ENCODE data around the gene RLN3.

GRCh38 chr19:14063105-14063504 lies 35.2 kb downstream of the RLN3 start:
- TF ChIP-seq PKNOX1 (IDR thresholded peaks at IDR 0.05) (no peak), HDGF (IDR thresholded peaks at IDR 0.05; ENCODE audit: borderline replicate concordance) (no peak), SP1 (IDR thresholded peaks at IDR 0.05) (no peak), NFRKB (IDR thresholded peaks at IDR 0.05) (no peak), ZNF384 (IDR thresholded peaks at IDR 0.05) (no peak), TARDBP (IDR thresholded peaks at IDR 0.05) (no peak), FOXM1 (IDR thresholded peaks at IDR 0.05; ENCODE audit: borderline replicate concordance) (no peak)

All from HEK293T (cell line).